ENCODE results near the gene DMAC2L.
"Not testable (repeated sequence)": the region's sequence is repeated elsewhere in the genome, so short reads cannot be mapped to it uniquely, and the experiment has no call there.

DNA sequence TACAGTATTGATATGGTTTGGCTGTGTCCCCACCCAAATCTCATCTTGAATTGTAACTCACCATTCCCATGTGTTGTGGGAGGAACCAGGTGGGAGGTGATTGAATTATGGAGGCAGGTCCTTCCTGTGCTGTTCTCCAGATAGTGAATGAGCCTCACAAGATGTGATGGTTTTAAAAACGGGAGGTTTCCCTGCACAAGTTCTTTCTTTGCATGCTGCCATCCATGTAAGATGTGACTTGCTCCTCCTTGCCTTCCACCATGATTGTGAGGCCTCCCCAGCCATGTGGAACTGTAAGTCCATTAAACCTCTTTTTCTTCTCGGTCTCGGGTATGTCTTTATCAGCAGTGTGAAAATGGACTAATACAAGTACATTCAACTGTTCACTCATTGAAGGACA, 2.0 kb downstream of the DMAC2L start:
- not testable (repeated sequence) for TF ChIP-seq CTCF (IDR thresholded peaks at IDR 0.05); EZH2 (IDR thresholded peaks at IDR 0.05; ENCODE audit: borderline replicate concordance, insufficient read depth, low read depth, low read length, poor library complexity, severe bottlenecking)
